NT2/D1 (cell line): ENCODE results near the gene PGPEP1.

Source experiments
- YY1 ChIP-seq: IDR thresholded peaks from 2 replicates; pipeline ENCODE4 v1.6.1; 2011; ENCODE audit not compliant: insufficient read length, insufficient read depth
- ZNF274 ChIP-seq: IDR thresholded peaks from 2 replicates; pipeline ENCODE4 v1.6.1; 2011; ENCODE audit warnings: mild to moderate bottlenecking, low read depth, low read length

DNA sequence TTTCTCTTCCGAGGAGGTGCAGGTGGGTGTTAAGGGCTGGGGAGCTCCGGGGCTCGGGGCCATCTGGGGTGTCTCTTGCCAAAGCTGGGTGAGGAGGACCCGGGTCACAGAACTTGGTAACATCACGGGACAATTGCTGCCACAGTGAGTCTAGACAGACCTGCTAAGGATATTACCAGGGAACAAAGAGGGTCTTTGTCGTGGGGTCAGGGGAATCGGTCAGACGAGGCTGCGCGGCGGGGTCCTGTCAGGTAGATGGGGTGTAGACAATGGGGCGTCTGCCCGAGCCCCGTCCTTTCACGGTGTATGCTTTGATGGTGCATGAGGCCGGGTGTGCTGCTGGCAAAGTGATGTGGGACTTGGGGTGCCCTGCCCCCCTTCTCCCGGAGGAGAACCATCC lies 7.8 kb downstream of the PGPEP1 start:
- TF ChIP-seq YY1 (no peak), ZNF274 (no peak)
